Neural progenitor cell (in vitro differentiated cells): Measurements from ENCODE around the gene SCN8A.

Experiments
- EZH2 ChIP-seq: fragments of 200-600 bp; sonication (generic); IDR thresholded peaks from 2 replicates; pipeline ENCODE4 v1.6.1; 2017; ENCODE audit warnings: antibody characterized with exemption, mild to moderate bottlenecking, moderate library complexity
- TF ChIP-seq, protein P1 (sequence below): fragments of 200-600 bp; sonication (generic); IDR thresholded peaks from 2 replicates; pipeline ENCODE4 v1.5.1; 2017; ENCODE audit warnings: antibody characterized with exemption, mild to moderate bottlenecking

- TF ChIP-seq, protein P1, sequence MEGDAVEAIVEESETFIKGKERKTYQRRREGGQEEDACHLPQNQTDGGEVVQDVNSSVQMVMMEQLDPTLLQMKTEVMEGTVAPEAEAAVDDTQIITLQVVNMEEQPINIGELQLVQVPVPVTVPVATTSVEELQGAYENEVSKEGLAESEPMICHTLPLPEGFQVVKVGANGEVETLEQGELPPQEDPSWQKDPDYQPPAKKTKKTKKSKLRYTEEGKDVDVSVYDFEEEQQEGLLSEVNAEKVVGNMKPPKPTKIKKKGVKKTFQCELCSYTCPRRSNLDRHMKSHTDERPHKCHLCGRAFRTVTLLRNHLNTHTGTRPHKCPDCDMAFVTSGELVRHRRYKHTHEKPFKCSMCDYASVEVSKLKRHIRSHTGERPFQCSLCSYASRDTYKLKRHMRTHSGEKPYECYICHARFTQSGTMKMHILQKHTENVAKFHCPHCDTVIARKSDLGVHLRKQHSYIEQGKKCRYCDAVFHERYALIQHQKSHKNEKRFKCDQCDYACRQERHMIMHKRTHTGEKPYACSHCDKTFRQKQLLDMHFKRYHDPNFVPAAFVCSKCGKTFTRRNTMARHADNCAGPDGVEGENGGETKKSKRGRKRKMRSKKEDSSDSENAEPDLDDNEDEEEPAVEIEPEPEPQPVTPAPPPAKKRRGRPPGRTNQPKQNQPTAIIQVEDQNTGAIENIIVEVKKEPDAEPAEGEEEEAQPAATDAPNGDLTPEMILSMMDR, result no peak
- no peak for TF ChIP-seq EZH2
Measured at GRCh38 chr12:51785906-51786305, 194.9 kb downstream of the SCN8A start.
